Measurements from ENCODE around the gene CSTB. TPM values are rescaled to one million over a fixed set of nuclear protein-coding genes. Genes with fewer than 3 reads are reported as not detected.

CSTB gene
- total RNA-seq, 1 donor from 2014 or later: 27.7 TPM

- Histone ChIP-seq H4K20me1 (ENCODE audit: insufficient read depth, low read length) (peaks cover 12% of the 10 kb centered on the region), H3K27ac (ENCODE audit: low read depth, low read length) (no peak overlapping the region), H2AFZ (ENCODE audit: low read depth, low read length) (no peak overlapping the region), H3K9me3 (ENCODE audit: insufficient read depth, low read depth, low read length) (no peaks in the 10 kb centered on the region), H3K9ac (ENCODE audit: low read length) (no peak overlapping the region), H3K36me3 (ENCODE audit: insufficient read depth, low read length) (no peaks in the 10 kb centered on the region), H3K4me1 (ENCODE audit: insufficient read depth, low read length) (no peaks in the 10 kb centered on the region), H3K4me3 (ENCODE audit: insufficient read depth, low read depth, low read length) (no peak overlapping the region), H3K4me2 (ENCODE audit: low read length) (no peak overlapping the region), H3K27me3 (ENCODE audit: insufficient read depth, low read length) (no peaks in the 10 kb centered on the region), H3K79me2 (ENCODE audit: insufficient read depth, low read length) (no peaks in the 10 kb centered on the region)
- Mint-ChIP-seq H3K4me1 (ENCODE audit: low read depth, unreplicated experiment) (no peaks in the 10 kb centered on the region), H3K36me3 (ENCODE audit: low read depth, unreplicated experiment) (peaks cover 9% of the 10 kb centered on the region), H3K4me3 (ENCODE audit: unreplicated experiment) (no peak overlapping the region), H3K27ac (ENCODE audit: unreplicated experiment) (no peak overlapping the region), H3K27me3 (ENCODE audit: low read depth, unreplicated experiment) (no peaks in the 10 kb centered on the region), H3K9me3 (ENCODE audit: unreplicated experiment) (no peaks in the 10 kb centered on the region)
- no peak for FAIRE-seq
- no peak for DNase-seq (ENCODE audit: low read depth)
- TF ChIP-seq, protein P1, sequence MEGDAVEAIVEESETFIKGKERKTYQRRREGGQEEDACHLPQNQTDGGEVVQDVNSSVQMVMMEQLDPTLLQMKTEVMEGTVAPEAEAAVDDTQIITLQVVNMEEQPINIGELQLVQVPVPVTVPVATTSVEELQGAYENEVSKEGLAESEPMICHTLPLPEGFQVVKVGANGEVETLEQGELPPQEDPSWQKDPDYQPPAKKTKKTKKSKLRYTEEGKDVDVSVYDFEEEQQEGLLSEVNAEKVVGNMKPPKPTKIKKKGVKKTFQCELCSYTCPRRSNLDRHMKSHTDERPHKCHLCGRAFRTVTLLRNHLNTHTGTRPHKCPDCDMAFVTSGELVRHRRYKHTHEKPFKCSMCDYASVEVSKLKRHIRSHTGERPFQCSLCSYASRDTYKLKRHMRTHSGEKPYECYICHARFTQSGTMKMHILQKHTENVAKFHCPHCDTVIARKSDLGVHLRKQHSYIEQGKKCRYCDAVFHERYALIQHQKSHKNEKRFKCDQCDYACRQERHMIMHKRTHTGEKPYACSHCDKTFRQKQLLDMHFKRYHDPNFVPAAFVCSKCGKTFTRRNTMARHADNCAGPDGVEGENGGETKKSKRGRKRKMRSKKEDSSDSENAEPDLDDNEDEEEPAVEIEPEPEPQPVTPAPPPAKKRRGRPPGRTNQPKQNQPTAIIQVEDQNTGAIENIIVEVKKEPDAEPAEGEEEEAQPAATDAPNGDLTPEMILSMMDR (IDR thresholded peaks at IDR 0.05; ENCODE audit: insufficient read depth, low read depth, low read length): no peak
- no peak for TF ChIP-seq EZH2 (IDR thresholded peaks at IDR 0.05; ENCODE audit: insufficient read depth, low read length)
Measured at GRCh38 chr21:43808367-43808766, 32.3 kb upstream of the CSTB start.

GRCh38 chr21:43806017-43806710 lies 30.1 kb upstream of the CSTB start:
- Histone ChIP-seq H2AFZ (ENCODE audit: low read depth, low read length) (no peak overlapping the region), H3K4me1 (ENCODE audit: insufficient read depth, low read length) (no peaks in the 10 kb centered on the region), H3K4me3 (ENCODE audit: insufficient read depth, low read depth, low read length) (no peak overlapping the region), H3K4me2 (ENCODE audit: low read length) (no peak overlapping the region), H4K20me1 (ENCODE audit: insufficient read depth, low read length) (peaks cover 26% of the 10 kb centered on the region), H3K9ac (ENCODE audit: low read length) (no peak overlapping the region), H3K27ac (ENCODE audit: low read depth, low read length) (no peak overlapping the region), H3K36me3 (ENCODE audit: insufficient read depth, low read length) (peaks cover 6% of the 10 kb centered on the region), H3K79me2 (ENCODE audit: insufficient read depth, low read length) (no peaks in the 10 kb centered on the region), H3K9me3 (ENCODE audit: insufficient read depth, low read depth, low read length) (no peaks in the 10 kb centered on the region), H3K27me3 (ENCODE audit: insufficient read depth, low read length) (no peaks in the 10 kb centered on the region)
- Mint-ChIP-seq H3K4me3 (ENCODE audit: unreplicated experiment) (no peak overlapping the region), H3K4me1 (ENCODE audit: low read depth, unreplicated experiment) (no peaks in the 10 kb centered on the region), H3K36me3 (ENCODE audit: low read depth, unreplicated experiment) (peaks cover 18% of the 10 kb centered on the region), H3K27me3 (ENCODE audit: low read depth, unreplicated experiment) (no peaks in the 10 kb centered on the region), H3K9me3 (ENCODE audit: unreplicated experiment) (no peaks in the 10 kb centered on the region), H3K27ac (ENCODE audit: unreplicated experiment) (no peak overlapping the region)
- no peak for FAIRE-seq
- TF ChIP-seq, protein P1 (IDR thresholded peaks at IDR 0.05; ENCODE audit: insufficient read depth, low read depth, low read length): no peak
- TF ChIP-seq EZH2 (IDR thresholded peaks at IDR 0.05; ENCODE audit: insufficient read depth, low read length): no peak
- DNase-seq (ENCODE audit: low read depth): no peak

DNA sequence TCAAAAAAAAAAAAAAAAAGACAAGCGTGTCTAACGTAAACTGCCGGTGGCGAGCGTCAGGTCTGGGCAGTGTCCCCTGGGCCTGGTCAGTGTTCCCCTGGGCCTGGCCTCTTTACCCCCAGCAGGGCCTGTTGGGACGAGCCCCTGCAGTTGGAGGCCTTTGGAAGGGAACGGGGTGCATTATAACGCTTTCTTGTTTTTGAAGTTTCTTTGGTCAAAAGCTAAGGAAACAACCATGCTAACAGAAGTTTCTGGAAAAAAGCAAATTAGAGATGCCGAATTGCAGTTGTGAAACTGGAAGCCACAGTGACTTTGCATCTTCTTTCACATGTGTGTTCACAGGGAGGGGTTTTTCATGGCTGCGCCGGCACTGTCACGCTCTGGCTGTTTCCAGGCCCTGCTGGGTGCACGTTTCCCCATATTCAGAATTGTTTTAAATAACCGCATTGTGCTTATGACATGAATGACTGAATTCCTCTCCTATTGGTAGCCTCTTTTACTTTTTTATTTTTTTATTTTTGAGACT lies 29.2 kb upstream of the CSTB start:
- no peak overlapping the region for H3K4me2 ChIP-seq (ENCODE audit: low read length)
- DNase-seq (ENCODE audit: low read depth) (no peak), FAIRE-seq (no peak)
- H3K27ac ChIP-seq (ENCODE audit: low read depth, low read length): no peak overlapping the region
- peaks cover 23% of the 10 kb centered on the region for H3K36me3 Mint-ChIP-seq (ENCODE audit: low read depth, unreplicated experiment)
- no peak overlapping the region for H3K27ac Mint-ChIP-seq (ENCODE audit: unreplicated experiment)
- no peaks in the 10 kb centered on the region for H3K9me3 Mint-ChIP-seq (ENCODE audit: unreplicated experiment)
- H3K4me1 Mint-ChIP-seq (ENCODE audit: low read depth, unreplicated experiment): no peaks in the 10 kb centered on the region
- H3K4me3 Mint-ChIP-seq (ENCODE audit: unreplicated experiment): no peak overlapping the region
- no peaks in the 10 kb centered on the region for H3K4me1 ChIP-seq (ENCODE audit: insufficient read depth, low read length)
- no peaks in the 10 kb centered on the region for H3K9me3 ChIP-seq (ENCODE audit: insufficient read depth, low read depth, low read length)
- no peak overlapping the region for H3K9ac ChIP-seq (ENCODE audit: low read length)
- H3K4me3 ChIP-seq (ENCODE audit: insufficient read depth, low read depth, low read length): no peak overlapping the region
- peaks cover 7% of the 10 kb centered on the region for H3K36me3 ChIP-seq (ENCODE audit: insufficient read depth, low read length)
- H2AFZ ChIP-seq (ENCODE audit: low read depth, low read length): no peak overlapping the region
- H3K27me3 ChIP-seq (ENCODE audit: insufficient read depth, low read length): no peaks in the 10 kb centered on the region
- TF ChIP-seq EZH2 (IDR thresholded peaks at IDR 0.05; ENCODE audit: insufficient read depth, low read length): no peak
- TF ChIP-seq, protein P1 (IDR thresholded peaks at IDR 0.05; ENCODE audit: insufficient read depth, low read depth, low read length): no peak
- no peaks in the 10 kb centered on the region for H3K27me3 Mint-ChIP-seq (ENCODE audit: low read depth, unreplicated experiment)
- no peaks in the 10 kb centered on the region for H3K79me2 ChIP-seq (ENCODE audit: insufficient read depth, low read length)
- H4K20me1 ChIP-seq (ENCODE audit: insufficient read depth, low read length): peaks cover 26% of the 10 kb centered on the region
